Activated CD8-positive, alpha-beta memory T cell treated with anti-CD3 and anti-CD28 coated beads, Interleukin-2, amount 50 U/mL, for 1 hour (primary cell): ENCODE results near the gene STBD1.
"Not testable (repeated sequence)": the region's sequence is repeated elsewhere in the genome, so short reads cannot be mapped to it uniquely, and the experiment has no call there.

ENCODE experiments used
- DNase-seq: peaks from one replicate; pipeline ENCODE4 v3.0.0-alpha.2; 2020; ENCODE audit errors: extremely low read depth

The STBD1 gene

DNA sequence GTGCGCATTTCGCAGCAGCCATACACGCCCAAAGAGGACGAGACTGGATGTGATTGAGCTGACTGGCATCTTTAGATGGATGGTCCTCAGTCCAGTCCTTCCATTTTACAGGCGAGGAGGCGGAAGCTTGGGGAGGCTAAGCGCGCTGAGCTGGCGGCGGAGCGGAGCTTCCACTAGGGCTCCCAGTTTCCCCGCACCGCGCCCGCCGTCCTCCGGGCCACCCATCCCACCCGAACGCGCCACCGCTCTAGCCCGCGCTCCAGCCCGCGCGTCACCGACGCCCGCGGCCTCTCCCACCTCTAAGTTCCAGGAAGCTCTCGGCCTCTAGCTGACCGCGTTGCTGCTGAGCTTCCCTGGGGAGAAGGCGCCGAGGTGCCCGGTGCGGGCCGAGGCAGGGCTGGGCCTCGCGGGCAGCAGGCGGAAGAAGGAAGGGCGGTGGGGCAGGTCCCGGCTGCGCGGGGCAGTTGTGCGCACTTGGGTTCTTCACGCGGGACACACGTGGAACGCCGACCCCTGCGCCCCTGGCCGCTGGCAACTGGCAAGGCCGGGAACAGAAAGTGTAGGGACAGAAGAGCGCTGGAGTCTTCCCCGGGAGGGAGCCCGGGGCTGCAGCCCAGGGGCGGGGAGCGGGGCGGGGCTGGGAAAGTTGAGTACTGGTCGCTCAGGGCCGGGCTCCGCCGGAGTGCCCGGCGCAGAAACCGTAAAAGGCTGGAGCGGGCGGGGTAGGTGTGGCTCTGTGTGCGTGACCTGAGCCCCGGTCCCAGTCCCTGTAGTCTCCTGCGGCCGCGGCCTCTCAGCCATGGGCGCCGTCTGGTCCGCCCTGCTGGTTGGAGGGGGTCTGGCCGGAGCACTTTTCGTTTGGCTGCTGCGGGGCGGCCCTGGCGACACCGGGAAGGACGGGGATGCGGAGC, at the start of gene STBD1:
Gene STBD1, plus strand, starts transcription at position 763 of the 911 bp plus-strand sequence. Its CDS starts 37 bp downstream, at position 800.
- DNase-seq = no peak

GRCh38 chr4:76256968-76257367, 49.6 kb upstream of the STBD1 start:
- no peak for DNase-seq

DNA sequence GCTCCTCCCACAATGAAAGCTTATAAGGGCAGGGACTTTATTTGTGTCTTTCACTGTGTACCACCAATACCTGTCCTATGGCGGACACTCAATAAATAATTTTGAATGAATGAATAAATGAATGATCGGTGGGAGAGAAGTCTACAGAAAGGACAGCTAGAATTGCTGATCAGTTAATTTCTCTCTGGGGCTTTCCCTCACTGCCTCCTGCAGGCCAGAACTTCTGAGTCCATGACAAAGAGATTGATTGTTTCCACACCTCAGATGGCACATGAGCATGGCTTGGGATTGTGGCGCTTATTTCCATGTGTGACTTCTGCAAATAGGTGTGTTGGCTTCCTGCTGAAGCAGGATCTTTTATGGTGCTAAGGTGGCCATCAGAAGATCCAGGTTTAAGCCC, 48.7 kb upstream of the STBD1 start:
- no peak for DNase-seq

DNA sequence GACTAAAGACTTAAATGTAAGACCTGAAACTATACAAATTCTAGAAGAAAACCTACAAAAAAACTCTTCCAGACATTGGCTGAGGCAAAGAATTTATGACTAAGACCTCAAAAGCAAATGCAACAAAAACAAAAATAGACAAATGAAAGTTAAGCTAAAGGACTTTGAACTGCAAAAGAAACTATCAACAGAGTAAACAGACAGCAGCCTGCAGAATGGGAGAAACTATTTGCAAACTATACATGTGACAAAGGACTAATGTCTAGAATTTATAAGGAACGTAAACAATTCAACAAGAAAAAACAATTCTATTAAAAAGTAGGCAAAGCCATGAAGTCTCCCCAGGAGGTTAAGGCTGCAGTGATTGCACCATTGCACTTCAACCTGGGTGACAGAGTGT, 46.0 kb upstream of the STBD1 start:
- no peak for DNase-seq

DNA sequence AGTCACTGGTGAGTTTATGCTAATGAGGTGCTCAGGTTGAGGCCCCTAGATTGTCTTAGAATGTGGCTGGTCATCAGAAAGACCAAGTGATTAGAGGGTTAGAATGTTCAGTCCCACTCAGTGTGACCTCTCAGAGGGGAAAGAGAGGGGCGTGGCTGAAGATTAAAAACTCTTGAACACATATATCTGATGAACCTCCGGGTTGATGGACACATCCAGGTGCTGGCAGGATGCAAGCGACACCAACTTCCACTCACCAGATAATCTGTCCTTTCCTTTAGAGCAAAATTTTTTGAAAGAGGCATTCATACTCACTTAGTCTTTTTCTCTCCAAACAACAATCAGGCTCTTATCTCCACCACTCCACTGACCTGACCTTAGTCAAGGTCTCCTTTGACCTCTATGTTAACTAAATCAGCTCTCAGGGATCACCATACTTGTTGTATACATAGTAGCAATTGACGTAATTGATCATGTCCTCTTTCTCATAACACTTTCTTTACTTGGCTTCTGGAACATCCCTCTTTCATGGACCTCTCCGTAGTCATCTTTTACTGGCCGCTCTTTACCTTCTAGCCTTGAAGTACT, 40.8 kb upstream of the STBD1 start:
- no peak for DNase-seq

DNA sequence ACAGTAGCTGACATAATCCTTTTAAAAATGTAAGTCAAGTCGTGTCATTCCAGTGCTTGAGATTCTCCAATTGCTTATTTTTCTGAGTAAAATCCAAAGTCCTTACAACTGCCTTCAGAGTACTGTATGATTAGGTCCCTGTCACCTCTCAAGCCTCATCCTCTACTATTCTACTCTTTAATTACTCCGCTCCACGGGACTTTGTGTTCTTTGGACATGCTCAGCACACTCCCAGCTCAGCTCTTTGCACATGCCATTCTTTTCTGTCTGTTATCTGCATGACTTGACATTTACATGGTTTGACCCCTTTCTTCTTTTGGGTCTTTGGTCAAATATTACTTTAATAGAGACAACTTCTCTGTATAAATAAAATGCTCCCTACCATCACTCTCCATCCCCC, 39.9 kb upstream of the STBD1 start:
- no peak for DNase-seq

DNA sequence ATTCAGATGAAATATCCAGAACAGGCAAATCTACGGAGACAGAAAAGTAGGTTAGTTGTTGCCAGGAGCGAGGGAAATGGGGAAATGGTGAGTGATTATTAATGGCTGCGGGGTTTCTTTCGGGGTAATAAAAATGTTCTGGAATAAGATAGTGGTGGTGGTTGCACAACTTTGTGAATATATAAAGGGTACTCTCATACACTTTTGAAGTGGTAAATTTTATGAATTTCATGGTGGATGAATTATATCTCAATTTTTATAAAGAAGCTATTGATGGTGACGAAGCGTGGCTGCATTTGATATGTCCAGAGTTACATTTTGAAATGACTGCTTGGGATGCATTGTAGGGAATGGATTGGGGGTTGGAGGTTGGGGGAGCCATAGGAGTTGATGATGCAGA, 38.7 kb upstream of the STBD1 start:
- DNase-seq = no peak

DNA sequence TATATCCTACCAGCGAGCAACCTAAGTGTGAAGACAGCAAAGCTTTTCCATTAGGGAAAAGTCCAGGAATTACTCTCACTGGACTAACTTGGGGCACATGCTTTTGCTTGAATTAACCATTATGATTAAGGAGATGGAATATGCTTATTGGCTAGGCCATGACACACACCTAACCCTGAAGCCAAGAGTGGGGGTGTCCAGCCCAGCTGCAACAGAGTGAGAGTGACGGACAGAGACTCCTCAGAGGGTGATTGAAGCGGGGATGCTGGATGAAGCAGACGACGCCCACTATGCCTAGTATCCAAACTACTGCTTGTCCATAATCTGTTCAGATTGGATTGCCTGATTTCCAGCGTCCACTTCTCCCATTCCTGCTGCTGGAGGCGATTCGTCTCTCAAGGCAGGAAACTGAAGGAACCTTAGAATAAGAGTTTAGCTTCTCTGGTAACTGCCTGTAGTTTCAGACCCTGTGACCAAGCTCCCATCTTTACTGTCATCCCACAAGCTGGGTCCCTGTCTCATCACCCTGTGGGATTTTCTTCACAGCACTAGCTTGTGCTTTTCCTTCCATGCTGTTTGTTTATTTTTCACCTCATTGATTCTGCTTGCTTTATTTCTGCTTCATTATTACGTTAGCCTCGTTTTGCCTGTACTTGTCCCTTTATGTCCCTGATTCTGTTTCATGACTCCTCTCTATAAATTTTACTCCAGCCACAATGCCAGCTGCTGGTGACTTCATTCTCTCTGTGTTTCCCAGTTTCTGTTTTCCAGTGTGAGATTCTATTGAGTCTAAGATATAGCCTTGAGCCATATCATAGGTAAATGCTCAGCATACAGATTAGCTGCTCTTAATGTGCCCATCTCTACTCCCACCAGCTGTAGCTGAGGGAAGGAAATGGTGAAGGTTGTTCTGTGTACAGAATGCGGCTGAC, 36.0 kb upstream of the STBD1 start:
- no peak for DNase-seq

- DNase-seq = no peak
Observed at GRCh38 chr4:76271248-76271647, 35.3 kb upstream of the STBD1 start.

- DNase-seq = no peak
Observed at GRCh38 chr4:76272073-76272472, 34.5 kb upstream of the STBD1 start.

DNA sequence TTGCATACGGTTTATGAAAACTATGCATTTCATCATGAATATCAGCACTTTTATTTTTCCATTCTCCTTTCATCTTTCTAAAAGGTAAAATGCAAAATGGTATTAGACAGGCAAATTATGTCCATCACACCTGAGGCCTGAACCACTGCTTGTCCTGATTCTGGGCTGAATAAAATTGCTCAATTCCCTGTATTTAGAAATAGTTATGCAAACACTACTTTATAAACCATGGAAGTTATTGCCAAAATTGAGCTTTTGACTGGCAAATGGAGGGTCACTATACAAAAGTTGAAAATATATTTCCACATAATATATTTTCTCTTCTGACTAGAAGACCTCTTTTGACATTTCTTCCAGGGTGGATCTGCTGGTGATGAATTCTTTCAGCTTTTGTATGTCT, 34.0 kb upstream of the STBD1 start:
- no peak for DNase-seq

DNA sequence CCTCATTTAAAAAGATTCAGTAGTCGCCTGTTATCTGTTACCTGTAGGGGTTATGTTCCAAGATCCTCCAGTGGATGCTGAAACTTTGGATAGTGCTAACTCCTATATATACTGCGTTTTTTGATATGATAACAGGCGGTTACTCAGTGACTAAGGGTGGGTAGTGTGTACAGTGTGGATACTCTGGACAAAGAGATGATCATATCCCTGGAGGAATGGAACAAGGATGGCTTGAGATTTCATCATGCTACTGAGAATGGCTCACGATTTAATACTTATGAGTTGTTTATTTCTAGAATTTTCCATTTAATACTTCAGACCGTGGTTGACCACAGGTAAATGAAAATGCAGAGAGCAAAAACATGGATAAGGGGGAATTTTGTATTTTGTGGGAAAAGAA, 33.5 kb upstream of the STBD1 start:
- DNase-seq = no peak

DNA sequence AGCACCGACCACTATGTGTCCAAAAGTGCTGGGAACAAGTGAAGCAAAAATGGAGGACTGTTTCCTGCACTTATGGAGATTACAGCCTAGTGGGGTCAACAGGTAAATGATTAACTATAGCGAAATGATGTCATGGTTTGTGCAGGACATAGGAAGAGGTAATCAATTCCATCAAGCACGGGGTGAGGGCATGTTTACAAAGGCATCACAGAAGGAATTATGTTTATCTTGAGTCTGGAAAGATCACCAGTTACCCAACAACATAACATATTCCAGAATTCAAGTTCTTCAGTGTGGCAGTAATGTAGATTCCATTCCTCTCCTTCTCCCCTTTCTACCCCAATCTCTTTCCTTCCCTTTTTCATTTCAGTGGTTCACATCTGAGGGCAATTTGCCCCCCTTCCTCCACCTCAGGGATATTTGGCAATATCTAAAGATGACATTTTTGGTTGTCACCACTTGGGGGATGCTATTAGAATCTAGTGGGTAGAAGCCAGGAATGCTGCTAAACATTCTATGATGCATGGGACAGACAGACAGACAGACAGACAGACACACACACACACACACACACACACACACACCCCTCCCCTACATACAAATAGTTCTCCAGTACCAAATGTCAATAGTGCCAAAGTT, 30.9 kb upstream of the STBD1 start:
- DNase-seq = no peak

DNA sequence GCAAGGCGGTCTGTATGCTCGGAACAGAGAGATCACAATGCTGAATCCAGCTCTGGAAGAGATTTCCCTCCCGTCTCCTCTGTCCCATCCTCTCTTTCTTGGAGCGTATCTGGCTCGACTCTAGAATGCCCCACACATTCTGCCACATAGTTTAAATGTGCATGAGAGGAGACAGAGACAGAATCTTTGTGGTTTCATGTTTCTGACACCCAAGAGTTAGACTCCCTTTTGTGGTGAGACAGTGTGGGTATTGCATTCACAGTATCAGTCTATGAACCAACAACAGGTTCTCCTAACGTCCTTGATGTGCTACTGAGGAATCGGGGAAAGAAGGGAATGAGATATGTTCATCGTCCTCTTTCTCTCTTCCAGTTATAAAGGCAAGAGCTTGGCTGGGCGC, 29.7 kb upstream of the STBD1 start:
- DNase-seq = no peak

- DNase-seq = no peak
Observed at GRCh38 chr4:76277667-76278066, 28.9 kb upstream of the STBD1 start.

DNA sequence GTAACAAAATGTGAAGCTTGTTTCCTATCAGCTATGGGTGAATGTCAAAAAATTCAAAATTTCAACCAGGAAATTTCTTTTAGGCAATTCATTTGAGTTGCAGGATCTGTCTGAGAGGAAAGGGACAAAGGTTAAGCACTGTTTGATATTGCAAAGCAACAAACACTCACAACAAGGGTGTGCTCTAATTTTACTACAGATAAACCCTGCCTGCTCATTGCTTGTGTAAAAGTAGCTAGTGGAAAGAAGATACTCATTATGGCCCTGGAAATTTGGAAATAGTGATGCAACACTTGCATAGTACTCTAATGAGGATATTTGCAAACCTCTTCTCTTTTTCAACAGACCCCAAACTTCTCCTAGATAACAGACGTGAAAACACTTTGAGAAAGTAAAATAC, 27.9 kb upstream of the STBD1 start:
- no peak for DNase-seq

- DNase-seq = no peak
Observed at GRCh38 chr4:76279462-76279861, 27.1 kb upstream of the STBD1 start.

DNA sequence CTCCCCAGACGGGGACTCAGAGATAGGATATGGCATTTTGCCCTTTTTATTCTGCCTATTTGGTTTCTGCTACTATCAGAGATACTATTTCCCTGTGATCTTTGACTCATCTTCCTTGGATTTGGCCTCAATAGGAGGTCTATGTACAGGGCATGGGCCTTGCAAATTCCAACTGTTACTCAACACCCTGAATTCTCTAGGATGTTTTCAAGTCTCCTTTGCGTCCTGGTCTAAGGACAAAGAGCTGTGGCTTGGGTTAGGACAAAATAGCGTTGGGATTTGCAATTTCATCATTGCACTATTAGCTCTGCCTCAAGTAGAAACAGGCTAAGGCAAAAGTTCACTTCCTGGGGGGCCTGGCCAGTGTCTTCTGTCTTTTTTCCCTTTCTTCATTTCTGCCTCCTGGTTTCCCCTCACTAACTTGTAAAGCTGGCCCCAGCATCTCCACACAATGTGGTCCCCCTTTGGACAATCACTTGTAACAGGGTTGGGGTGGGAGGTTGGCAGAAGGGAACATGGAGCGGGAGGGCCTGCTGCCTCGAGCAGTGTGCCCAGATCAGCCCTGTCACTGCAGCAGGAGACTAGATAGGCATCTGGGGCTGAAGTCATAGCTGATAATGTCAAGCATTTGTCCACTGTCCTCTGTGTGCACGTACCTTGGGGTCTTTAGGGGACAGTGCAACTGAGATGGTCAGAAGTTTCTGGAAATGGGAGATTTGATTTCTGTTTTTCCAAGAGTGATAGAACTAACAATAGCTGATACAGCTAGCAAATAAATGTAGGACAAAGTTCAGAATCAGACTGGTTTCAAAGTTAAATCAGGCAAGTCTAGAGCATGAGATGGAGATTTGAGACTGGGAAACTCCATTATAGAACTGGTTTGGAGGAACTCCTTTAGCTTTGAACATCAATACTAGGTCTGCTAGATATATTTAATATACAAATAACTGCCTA, 25.8 kb upstream of the STBD1 start:
- DNase-seq = no peak

DNA sequence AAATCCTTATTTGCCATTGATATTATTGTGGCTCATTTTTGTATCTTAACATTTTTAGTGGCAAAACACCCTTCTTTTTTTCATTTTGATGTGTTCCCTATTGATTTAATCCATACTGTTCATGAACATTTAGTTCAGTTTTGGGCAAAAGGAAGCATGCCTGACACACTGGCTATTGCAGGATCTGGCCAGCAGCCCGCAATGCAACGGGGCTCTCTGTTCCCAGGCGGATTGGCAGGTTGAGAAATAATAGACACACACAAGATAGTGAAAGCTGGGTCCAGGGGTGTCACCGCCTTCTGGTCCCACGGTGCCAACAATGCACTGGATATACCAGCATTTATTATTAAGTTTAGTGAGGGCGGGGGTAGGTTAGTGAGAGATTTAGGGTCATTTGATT, 24.9 kb upstream of the STBD1 start:
- not testable (repeated sequence) for DNase-seq

- no peak for DNase-seq
Observed at GRCh38 chr4:76282941-76283689, 23.4 kb upstream of the STBD1 start.
